Measurements from ENCODE around the gene USP7. TPM values are rescaled to one million over a fixed set of nuclear protein-coding genes. Genes with fewer than 3 reads are reported as not detected.

USP7 gene
- total RNA-seq (ENCODE audit: low replicate concordance) = 40.4 and 46.0 TPM in 2 replicates

DNA sequence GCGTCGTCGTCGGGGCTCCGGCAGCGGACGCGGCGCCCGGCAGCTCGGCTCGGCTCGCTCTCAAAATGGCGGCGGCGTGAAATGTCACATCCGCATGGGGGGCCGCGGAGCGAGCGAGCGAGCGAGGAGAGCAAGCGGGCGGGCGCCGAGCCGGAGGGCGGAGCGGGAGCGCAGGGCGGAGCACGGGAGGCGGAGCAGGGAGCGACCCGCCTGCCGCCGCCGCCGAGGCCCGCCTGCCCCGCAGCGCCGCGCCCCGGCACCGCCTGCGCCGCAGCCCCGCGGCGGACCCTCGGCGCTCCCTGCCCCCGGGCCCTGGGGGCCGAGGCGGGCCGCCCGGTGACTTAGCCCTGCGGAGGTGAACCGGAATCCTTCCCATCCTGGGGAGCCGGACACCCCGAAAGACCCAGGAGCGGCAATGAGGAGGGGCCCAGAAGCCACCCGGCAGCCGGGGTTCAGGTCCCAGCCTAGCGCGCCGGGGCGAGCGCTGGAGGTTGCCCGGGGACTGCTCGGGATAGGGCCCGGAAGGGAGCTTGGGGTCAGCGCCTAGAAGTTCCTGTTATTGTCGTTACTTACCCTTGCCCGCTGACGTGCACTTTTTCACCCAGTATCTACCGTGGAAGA, at the start of gene USP7:
USP7 (minus strand) TSS at position 86 of the 621 bp plus-strand sequence. CDS start 621 bp downstream, outside the sequence.

GRCh38 chr16:8882041-8882617, 81.6 kb downstream of the USP7 start, which contains the start of gene LITAFD:
Gene LITAFD, plus strand, starts transcription at chr16:8882351. Its CDS starts 2,005 bp downstream, at chr16:8884356.

GRCh38 chr16:8868416-8869211, 95.1 kb downstream of the USP7 start, which contains the start of gene CARHSP1:
Gene CARHSP1, minus strand, starts transcription at chr16:8869006. Its CDS starts 9,678 bp downstream, at chr16:8859328.

Other genes with a start within 250 kb of the USP7 start
- gene TMEM186, start 166.3 kb downstream of the USP7 start, total RNA-seq (ENCODE audit: low replicate concordance) = 3.2 and 5.7 TPM in 2 replicates
- 19.7 and 28.8 TPM in 2 replicates for gene PMM2, start 166.1 kb downstream of the USP7 start, total RNA-seq (ENCODE audit: low replicate concordance)
- 131 and 204 TPM in 2 replicates for gene CARHSP1, start 94.9 kb downstream of the USP7 start, total RNA-seq (ENCODE audit: low replicate concordance)
- gene LITAFD, start 81.6 kb downstream of the USP7 start, total RNA-seq (ENCODE audit: low replicate concordance) = not detected in 2 replicates
- 27.5 and 55.5 TPM in 2 replicates for gene HAPSTR1, start 127.7 kb upstream of the USP7 start, total RNA-seq (ENCODE audit: low replicate concordance)